SK-N-MC (cell line): ENCODE data around the gene NGEF.

ENCODE experiments used
- DNase-seq: peaks from one replicate; pipeline ENCODE4 v3.0.0-alpha.2; 2011; ENCODE audit warnings: low read depth, low spot score
- H3K27ac ChIP-seq: fragments of 200-600 bp; sonication (generic); 2 replicates; pipeline ENCODE4 v1.5.1; 2016; ENCODE audit warnings: mixed run types
- H3K36me3 ChIP-seq: fragments of 200-600 bp; sonication (generic); 2 replicates; pipeline ENCODE4 v1.6.1; 2017; ENCODE audit warnings: antibody characterized with exemption, low read length, mixed read lengths; ENCODE audit not compliant: insufficient read depth
- H3K4me3 ChIP-seq: fragments of 200-600 bp; sonication (generic); 2 replicates; pipeline ENCODE4 v1.5.1; 2016
- H3K9ac ChIP-seq: fragments of 200-600 bp; sonication (generic); 2 replicates; pipeline ENCODE4 v1.8.0; 2017; ENCODE audit warnings: mixed run types, mixed read lengths; ENCODE audit not compliant: insufficient read length
- H3K9me3 ChIP-seq: fragments of 200-600 bp; sonication (generic); 2 replicates; pipeline ENCODE4 v1.6.1; 2017; ENCODE audit warnings: low read depth, mild to moderate bottlenecking, antibody characterized with exemption, low read length, moderate library complexity, mixed read lengths
- EZH2 ChIP-seq: fragments of 200-600 bp; sonication (generic); IDR thresholded peaks from one replicate; pipeline ENCODE4 v1.6.1; 2017; ENCODE audit warnings: antibody characterized with exemption
- FOXP2 ChIP-seq: optimal IDR thresholded peaks from 2 replicates; pipeline ENCODE3; 2011; ENCODE audit warnings: mild to moderate bottlenecking, moderate library complexity; ENCODE audit not compliant: insufficient read depth; ENCODE audit errors: extremely low read length, control extremely low read depth
- POLR2AphosphoS5 ChIP-seq: IDR thresholded peaks from 2 replicates; pipeline ENCODE4 v1.6.1; 2012; ENCODE audit warnings: mild to moderate bottlenecking, low read depth, low read length, borderline replicate concordance

NGEF gene

DNA sequence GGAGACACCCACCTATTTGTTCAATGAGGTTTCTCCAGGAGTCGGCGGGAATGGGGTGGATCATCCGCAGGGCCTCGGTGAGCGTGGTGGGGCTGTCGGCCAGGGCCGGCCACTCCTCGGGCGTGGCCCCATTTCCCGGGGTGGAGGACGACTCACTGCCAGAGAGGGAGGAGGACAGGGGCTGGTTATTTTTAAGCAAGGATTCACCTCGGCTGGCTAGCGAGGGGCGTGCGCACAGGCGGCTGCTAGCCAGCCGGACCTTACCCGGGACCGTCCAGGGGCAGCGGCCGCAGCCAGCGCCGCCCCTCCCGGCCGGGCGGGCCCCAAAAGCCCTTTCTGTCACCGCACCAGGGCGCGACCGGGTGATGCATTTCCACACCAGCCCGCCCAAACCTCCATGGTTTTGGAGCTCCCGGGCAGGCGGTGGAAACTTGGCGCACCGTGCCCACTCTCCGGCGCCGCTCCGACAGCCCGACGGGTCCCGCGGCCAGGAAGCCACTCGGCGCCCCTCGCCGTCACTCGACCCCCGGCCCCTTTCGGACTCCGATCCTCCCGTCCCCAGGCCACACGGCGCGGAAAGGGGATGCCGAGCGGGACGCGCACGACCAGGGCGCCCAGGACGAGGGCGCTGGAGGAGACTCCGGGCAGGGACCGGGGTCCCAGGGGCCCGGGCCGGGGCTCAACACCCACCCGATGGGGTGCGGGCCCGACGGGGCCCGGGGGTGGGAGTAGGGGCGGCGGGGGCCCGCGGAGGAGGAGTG lies 85.8 kb downstream of the NGEF start:
- Histone ChIP-seq H3K9me3 (no peaks in the 10 kb centered on the region), H3K27ac (no peak overlapping the region), H3K9ac (peak overlapping the region; percentile 32), H3K36me3 (peaks cover 16% of the 10 kb centered on the region), H3K4me3 (peak overlapping the region; percentile 80)
- no peak for DNase-seq
- TF ChIP-seq FOXP2 (no peak), POLR2AphosphoS5 (no peak), EZH2 (no peak)

DNA sequence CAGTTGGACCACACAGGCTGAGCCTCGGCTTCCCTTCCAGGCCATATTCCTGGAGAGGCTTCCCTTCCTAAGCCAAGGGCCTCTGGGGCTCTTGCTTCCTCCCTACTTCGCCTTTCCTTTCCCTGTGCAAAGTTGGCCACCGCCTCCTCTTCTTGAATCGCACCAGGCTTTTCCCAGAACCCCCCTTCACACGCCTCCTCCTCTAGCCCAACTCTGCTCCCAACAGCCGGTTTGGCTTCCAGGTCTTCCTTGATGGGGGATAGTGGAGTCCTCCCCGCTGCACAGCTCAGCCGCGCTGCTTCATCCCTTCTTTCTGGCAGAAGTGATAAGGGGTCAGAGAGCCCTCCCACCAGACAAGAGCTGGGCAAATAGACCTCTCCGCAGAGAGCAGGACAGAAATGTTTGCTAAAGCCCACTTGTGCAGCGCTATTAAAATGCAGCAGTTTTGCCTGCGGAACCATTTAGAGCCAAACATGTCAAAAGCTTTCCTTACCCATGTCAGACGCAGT lies 86.6 kb downstream of the NGEF start:
- Histone ChIP-seq H3K36me3 (peaks cover 17% of the 10 kb centered on the region), H3K9ac (no peak overlapping the region), H3K27ac (no peak overlapping the region), H3K4me3 (peak overlapping the region; percentile 80), H3K9me3 (no peaks in the 10 kb centered on the region)
- DNase-seq: no peak
- TF ChIP-seq FOXP2: no peak
- TF ChIP-seq POLR2AphosphoS5: no peak
- no peak for TF ChIP-seq EZH2

DNA sequence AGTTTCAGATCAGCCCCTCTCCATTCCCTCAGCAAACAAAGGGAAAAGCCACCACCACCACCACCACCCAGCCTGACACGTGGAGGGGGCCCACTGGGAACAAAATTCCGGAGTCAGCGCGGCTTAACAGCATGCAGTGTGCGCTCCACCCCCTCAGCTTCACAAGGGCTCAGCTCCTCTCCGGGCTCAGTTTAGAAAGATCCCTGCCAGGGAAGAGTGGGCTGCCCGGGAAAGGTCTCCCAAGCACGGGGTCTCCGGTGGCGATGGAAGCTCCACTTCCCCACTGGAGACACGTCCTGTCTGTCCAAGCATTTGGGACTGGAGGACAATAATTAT lies 87.3 kb downstream of the NGEF start:
- Histone ChIP-seq H3K4me3 (peak overlapping the region; percentile 80), H3K9ac (peak overlapping the region; percentile 26), H3K9me3 (no peaks in the 10 kb centered on the region), H3K27ac (no peak overlapping the region), H3K36me3 (peaks cover 17% of the 10 kb centered on the region)
- TF ChIP-seq FOXP2: no peak
- TF ChIP-seq EZH2: no peak
- 0 out of 2 replicates have a peak, but pooled peaks have one; percentile 20 for TF ChIP-seq POLR2AphosphoS5
- DNase-seq: no peak

- TF ChIP-seq FOXP2 (no peak), POLR2AphosphoS5 (no peak), EZH2 (no peak)
- no peak overlapping the region for H3K27ac ChIP-seq
- peaks cover 17% of the 10 kb centered on the region for H3K36me3 ChIP-seq
- no peak overlapping the region; the same call in 1 of the 2 replicates for H3K4me3 ChIP-seq
- no peak for DNase-seq
- no peak overlapping the region for H3K9ac ChIP-seq
- no peaks in the 10 kb centered on the region for H3K9me3 ChIP-seq
Observed at GRCh38 chr2:232925153-232925820, 87.8 kb downstream of the NGEF start.

DNA sequence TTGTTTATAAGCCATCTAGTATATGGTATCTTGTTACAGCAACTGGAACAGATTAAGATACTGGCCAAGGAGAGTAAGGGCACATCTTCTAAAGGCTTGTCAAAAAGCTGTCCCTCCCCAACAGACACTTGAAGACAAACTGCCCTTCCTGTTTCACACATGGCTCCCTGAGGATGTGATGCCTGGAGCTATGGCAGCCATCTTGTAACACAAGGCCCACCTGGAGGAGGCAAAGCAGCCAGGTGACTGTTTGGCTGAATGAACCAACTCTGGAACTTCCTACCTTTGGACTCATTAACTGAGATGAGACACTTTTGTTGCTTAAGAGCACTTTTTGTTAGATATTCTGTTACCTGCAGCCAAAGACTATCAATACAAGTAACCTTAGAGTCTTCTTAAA lies 88.6 kb downstream of the NGEF start:
- H3K36me3 ChIP-seq: peaks cover 23% of the 10 kb centered on the region
- DNase-seq: no peak
- no peak for TF ChIP-seq FOXP2
- no peak for TF ChIP-seq POLR2AphosphoS5
- TF ChIP-seq EZH2: no peak
- no peaks in the 10 kb centered on the region for H3K9me3 ChIP-seq
- H3K9ac ChIP-seq: no peak overlapping the region
- H3K4me3 ChIP-seq: no peak overlapping the region
- H3K27ac ChIP-seq: no peak overlapping the region

GRCh38 chr2:232920760-232921159 lies 92.3 kb downstream of the NGEF start:
- no peak overlapping the region; the same call in 1 of the 2 replicates for H3K4me3 ChIP-seq
- no peak overlapping the region for H3K27ac ChIP-seq
- no peak for DNase-seq
- TF ChIP-seq FOXP2: no peak
- no peak for TF ChIP-seq POLR2AphosphoS5
- no peak for TF ChIP-seq EZH2
- H3K9me3 ChIP-seq: no peaks in the 10 kb centered on the region
- no peak overlapping the region for H3K9ac ChIP-seq
- peaks cover 23% of the 10 kb centered on the region for H3K36me3 ChIP-seq

DNA sequence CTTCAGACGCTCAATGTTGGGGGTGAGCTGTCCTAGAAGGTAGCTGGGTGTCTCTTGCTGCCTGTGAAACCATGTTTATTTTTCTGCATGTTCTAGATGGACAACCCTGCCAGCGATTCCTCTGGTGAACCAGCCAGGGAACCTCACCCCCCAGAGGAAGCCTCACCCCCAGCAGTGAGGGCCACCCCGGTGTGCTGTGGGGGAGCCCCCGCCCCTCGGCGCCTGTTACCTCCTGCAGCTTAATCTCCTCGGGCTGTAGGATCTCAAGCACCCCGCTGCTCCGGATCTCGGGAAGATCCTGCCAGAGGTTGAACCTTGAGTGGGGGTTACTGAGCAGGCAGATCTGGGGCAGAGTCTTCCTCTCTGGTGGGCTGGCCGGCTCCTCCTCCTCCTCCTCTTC lies 93.0 kb downstream of the NGEF start:
- DNase-seq: no peak

GRCh38 chr2:232919141-232919540 lies 93.9 kb downstream of the NGEF start:
- TF ChIP-seq FOXP2 (no peak), EZH2 (no peak), POLR2AphosphoS5 (no peak)
- H3K4me3 ChIP-seq: no peak overlapping the region
- no peak for DNase-seq
- no peak overlapping the region for H3K9ac ChIP-seq
- no peaks in the 10 kb centered on the region for H3K9me3 ChIP-seq
- H3K27ac ChIP-seq: no peak overlapping the region
- H3K36me3 ChIP-seq: peaks cover 10% of the 10 kb centered on the region

More for the DNA sequence above, 93.0 kb downstream of the NGEF start:
- Histone ChIP-seq H3K4me3 (peak overlapping the region; percentile 26; the same call in 1 of the 2 replicates), H3K9ac (no peak overlapping the region), H3K36me3 (peaks cover 19% of the 10 kb centered on the region), H3K9me3 (no peaks in the 10 kb centered on the region), H3K27ac (no peak overlapping the region)
- no peak for TF ChIP-seq FOXP2
- TF ChIP-seq POLR2AphosphoS5: no peak
- no peak for TF ChIP-seq EZH2
